OCI-M2 (cell line): ENCODE results near the gene NCR2.

Experiments
- DNase-seq: peaks from one replicate; lab custom pipeline; 2025; ENCODE audit not compliant: unreplicated experiment; lab: John Stamatoyannopoulos, UW

NCR2 gene

DNA sequence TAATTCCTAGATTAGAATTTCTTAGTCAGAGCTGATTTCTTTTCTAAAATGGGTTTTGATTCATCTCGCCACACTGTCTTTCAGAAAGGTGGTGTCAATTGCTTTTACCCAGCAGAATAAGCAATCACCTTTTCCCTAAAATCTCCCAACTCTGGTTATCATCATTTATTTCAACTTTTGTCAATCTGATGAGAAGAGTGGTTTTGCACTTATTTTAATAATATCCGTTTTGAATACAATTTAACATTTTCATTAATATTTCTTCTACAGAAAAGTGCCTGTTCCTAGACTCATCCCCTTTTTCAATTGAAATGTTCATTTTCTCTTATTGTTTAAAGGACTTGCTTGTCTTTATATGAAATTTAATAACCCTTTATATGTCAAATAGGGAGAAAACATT lies 8.2 kb upstream of the NCR2 start:
- DNase-seq: no peak

DNA sequence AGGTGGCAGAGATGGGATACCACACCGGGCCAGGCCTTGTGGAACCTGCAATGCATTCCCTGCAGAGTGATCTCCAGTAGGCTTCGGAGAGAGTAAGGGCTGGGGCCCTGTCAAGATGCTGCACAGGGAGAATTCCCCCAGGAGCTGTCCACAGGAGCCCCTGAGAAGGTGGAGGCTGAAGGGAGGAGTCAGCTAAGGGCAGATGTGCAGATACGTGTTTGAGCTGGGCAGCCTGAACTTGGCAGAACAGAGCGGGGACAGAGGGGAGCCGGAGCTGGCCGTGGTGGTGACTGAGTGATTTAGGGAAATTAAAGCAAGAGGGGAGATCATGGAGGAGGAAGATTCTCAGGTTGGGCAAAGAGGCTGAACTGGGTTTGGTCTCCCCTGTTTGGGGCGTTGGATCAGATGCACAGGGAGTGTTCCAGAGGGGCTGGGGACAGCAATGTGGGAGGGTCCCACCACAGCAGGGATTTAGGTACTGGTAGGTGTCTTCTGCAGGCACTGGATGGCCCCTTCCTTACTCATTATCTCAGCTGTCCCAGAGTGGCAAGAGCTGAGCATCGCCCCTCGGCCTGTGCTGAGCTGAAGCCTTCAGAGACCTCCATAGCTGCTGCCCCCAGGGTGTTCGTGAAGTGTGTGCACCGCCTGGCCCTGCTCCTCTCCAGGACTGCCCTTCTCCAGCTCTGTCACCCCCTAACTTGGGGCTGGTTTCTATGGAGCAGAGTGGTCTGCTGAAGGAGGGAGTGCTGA lies 3.8 kb upstream of the NCR2 start:
- no peak for DNase-seq

DNA sequence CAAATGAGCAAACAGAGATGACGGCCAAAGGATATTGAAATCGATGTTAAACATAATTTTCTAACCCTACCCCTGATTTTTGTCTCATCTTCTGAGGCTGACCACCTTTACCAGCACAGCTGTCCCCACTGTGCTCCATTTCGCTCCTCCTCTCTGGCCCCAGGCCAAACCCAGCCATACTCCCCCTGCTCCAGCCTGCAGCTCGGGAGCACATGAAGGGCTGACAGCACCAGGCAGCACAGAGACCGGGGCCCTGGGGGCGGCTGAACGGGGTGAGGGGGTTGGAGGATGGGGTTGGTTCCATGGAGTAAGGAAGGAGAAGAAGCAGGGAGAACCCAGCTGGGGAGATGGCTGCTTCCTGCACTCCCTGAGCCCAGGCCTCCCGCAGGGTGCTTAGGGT lies 3.2 kb upstream of the NCR2 start:
- DNase-seq: no peak

DNA sequence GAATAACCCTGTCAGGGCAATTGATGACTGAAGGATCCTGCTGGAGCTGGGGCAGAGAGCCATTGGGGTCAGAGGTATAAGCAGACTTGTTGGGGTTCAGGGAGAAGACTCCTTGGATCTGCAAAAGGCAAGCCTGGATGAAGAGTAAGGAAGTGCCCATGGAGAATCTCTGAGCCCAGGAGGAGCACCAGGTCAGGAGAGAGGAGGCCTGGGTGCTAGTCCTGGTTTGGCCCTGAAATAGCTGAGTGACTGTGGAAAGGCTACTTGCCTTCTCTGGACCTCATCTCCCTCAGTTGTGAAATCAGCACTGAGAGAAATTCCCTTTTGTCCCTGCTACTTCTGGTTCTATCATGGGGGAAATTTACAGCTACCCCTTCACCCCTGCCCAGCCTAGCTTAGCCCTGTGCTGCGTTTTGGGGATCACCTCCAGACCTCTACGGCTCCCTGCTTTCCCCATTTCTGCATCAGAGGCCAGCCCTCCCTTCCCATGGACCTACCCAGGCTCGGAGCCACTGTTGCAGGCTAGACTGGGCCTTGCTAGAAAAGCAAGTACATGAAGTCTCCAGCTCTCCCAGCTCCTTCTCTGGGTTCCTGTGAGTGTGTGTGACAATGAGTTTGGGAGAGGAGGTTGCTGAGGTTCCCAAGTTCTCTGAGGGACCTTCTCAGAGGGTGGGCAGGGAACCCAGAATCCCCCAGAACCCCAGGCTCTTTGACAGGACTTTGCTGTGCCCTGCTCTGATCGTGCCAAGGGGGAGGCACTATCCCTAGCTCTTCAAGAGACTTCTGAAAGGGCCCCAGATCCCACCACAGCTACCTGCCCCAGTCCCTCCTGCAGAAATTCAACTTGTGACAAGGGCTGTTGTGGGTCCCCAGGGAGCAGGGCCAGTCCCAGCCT lies 2.3 kb upstream of the NCR2 start:
- DNase-seq: no peak

DNA sequence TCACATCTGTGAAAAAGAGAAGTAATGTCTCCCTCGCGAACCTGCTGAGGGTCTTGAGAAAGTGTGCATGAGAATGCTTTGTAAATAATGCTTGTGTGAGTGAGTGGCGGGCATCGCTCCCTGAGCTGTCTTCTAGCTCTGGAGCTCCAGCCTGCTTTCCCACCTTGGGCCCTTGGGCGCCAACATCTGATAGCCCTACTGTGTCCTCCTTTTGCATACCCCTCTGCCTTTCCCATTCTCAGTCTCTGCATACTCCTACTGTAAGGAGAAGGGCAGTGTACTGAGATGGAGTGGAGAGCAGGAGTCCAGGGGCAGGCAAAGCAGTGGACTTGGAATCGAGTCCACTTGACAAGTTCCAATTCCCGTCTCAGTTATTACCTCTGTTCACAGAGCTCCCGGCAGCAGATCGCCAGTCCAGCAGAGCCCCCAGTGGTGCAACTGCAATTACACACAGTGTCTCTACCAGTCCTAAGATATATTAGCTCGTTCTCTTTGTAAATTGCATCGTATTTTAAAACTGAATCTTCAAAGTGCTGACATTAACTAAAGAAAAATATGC lies 847 bp upstream of the NCR2 start:
- no peak for DNase-seq

DNA sequence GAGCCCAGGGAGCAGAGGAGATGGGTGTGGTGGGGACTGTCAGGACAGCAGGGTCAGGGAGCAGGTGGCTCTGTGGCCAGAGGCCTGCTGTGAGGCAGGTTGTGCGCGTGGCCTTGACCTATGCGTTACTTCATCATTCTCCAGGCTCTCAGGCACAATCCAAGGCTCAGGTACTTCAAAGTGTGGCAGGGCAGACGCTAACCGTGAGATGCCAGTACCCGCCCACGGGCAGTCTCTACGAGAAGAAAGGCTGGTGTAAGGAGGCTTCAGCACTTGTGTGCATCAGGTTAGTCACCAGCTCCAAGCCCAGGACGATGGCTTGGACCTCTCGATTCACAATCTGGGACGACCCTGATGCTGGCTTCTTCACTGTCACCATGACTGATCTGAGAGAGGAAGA lies 535 bp downstream of the NCR2 start:
- DNase-seq: no peak

DNA sequence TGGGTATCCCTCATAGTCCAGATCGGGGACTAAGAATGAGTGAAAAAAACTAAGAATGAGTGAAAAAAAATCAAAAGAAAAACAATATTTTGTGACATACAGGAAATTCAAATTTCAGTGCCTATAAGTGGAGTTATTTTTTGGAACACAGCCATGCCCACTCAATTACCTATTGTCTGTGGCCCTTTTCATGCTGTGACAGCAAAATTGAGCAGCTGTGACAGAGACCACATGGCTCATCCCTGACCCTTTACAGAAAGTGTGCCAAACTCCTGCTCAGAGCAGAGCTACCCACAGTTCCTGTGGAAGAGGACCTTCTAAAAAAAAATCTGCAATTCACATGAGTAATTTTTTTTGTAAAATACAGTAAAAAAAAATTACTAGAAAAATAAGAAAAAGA lies 1.4 kb downstream of the NCR2 start:
- DNase-seq: no peak

DNA sequence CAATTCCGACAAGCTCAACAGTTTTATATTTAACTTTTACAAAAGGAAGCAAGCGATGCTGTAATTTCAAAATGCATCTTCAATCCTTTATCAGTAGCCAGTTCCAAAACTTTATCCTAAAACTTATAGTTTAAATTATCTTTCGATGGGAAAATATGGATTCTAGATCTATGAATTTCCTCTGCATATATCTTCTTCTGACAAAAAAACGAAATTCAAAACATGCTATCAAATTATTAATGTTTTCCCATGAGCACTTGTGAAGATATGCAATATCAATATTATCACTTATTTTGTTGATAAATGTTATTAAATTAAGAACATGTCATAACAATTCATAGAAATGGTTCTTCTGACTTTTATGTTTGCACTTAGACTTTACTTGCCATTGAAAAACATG lies 2.3 kb downstream of the NCR2 start:
- no peak for DNase-seq

DNA sequence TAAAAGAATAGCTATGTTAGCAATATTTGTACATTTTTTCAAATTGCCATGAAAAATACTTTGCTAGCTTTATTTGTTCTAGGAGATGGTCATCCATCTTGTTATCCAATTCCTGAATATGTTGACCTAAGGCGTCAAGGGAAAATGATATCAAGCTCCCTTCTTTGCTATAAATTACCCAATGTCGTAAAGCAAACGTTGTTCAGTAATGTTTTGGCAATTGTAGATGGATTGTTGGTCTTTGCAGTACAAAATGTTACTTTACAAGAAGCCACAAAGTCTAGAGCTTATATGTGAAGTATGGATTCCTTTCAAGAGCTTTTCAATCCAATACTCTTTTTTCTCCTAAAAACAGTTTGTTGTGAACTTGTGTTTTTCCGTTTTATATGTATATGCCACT lies 3.3 kb downstream of the NCR2 start:
- no peak for DNase-seq

DNA sequence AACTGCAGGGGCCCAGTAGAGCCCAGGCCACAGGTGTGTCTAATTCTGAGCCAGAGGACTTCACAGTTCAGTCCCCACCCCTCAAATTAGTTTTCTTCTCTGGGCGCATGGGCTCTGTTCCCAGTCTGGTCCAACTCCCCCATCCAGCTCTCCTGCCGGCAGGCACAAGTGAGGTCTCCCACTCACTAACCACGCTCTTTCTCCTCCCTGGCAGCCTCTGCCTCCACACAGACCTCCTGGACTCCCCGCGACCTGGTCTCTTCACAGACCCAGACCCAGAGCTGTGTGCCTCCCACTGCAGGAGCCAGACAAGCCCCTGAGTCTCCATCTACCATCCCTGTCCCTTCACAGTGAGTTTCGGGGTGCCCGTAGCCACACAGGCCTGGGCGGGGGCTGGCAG lies 6.2 kb downstream of the NCR2 start:
- DNase-seq: no peak

DNA sequence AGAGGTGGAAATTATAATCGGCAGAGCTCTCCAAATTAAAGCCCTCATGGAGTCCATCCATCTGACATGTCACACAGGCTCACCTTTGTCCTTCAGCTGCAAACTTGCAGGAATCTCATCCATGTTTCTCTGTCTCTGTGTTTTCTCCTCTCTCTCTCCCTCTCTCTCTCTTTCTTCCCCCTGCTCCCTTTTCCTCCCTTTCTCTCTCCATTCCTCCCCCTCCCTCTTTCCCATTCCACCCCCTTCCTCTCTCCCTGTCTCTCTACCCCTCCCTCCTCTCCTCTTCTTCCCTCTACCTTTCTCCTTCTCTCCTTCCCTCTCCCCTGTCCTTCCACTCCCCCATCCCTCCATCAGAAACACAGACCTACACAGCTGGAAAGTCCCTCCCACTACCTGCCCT lies 6.8 kb downstream of the NCR2 start:
- DNase-seq: no peak

DNA sequence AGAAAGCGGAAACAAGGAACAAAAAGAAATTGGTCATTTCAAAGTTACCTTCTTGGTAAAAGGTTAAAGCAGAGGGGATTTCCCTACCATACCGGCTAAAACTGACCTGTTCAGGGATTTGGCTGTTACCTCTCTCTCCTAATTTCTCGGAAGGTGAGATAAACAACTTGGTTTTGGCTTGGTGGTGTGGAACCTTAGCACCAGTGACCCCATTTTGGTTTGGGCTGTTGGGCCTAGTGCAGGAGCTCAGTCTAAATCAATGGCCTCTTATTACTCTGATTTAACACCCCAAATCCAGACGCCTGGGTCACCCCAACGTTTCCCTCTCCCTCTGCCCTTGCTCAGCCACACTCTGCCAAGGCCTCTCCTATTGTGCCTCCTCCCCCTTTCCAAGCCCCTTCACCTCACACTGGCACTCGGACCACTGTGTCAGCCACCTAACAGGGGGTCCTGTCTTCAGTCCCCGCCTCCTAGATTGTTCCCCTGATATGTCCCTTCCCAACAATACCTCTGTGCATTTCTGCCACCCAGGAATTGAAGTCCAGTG lies 8.3 kb downstream of the NCR2 start:
- DNase-seq: no peak

DNA sequence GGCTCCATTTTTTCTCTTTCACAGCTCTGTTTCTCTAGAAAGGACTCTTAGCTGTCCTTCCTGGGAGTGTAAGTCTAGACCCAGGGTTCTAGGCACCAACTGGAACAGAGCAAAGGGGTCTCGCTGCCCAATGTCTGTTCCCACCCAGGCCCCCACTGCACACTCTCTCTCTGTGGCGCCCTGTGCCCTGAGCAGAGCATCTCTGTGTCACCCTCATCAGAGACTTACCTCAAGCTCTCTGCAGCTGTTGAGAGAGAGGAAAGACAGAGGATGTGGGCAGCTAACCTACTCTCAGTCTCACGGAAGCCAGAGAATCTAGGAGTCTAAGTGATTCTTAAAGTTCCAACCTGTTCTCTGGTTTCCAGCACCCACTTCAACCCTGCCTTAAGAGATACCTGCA lies 9.5 kb downstream of the NCR2 start:
- no peak for DNase-seq

DNA sequence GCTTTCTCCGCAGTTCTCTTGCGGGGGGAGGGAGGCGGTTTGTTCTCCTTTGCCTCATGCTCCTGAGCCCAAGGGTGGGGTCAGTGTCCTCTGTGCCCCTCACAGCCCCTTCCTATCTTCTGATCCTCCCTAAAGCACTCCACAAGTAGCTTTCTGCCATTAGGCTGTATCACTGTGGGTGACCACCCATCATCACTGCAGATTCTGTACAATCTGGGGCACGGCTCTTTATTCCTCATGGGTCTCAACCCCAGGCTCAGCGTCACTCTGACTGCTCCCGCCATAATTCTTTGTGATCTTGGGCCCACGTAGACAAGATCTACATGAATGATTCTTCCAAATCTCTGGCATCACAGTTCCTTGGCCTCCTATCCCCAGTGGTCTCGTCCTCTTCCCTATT lies 10.5 kb downstream of the NCR2 start:
- no peak for DNase-seq

DNA sequence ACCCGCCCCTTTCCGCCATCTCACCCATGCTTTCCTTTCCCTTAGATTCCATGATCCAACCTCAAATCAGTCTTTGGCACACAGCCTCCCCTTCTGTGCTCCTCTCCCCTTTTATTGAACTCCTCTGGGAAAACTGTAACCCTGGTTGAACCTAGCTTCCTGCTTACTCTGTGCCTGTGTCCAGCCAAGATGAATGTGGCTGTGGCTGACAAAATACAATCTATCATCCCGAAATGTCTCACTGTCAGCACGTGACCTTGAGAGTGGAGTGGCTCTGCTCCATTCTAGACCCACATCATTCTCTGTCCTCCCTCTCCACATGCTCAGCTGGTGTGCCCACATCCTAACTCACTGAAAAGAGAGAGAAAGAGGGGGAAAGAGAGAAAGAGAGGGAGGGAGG lies 11.0 kb downstream of the NCR2 start:
- no peak for DNase-seq

DNA sequence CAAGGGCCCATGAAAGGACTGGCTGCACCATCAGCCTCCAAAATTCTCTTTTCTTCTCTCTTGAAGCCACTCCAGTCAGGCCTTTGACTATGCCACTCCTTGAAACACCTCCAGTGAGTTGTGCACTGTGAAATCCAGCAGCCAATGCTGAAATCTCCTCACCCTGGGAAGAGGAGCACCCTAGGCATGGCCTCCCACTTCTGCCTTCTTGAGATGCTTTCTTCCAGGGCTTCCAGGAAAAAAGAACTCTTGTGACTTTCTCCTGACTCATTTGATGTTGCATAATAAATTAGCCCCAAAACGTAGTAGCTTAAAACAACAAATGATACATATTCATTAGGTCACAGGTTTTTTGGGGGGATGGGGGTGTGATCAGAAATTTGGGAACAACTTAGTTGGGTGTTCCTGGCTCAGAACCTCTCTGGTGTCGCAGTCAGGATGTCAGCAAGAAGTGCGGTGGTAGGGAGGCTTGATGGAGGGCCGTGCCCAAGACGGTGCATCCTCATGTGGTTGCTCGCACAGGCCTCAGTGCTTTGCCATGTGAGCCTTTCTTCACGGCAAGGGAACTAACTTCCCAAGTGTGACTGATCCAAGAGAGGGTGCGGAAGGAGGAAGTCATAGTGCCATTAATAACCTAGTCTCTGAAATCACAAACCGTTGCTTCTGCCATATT lies 12.1 kb downstream of the NCR2 start:
- no peak for DNase-seq

DNA sequence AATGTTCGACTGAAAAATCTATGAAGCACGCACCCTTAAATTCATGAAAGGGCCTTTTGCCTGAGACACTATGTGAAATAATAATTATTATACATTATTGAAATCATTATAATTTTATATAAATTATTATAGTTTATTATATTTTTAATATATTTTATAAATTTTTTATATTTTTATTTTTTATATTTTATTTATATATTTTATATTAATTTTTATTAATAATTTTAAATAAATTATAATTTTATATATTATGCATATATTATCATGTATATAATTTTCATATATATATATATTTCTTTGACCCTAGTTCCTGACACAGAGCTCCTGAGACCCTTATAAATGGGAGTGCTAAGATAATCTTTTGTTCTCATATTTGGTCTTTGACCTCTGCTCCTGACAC lies 13.5 kb downstream of the NCR2 start:
- no peak for DNase-seq

DNA sequence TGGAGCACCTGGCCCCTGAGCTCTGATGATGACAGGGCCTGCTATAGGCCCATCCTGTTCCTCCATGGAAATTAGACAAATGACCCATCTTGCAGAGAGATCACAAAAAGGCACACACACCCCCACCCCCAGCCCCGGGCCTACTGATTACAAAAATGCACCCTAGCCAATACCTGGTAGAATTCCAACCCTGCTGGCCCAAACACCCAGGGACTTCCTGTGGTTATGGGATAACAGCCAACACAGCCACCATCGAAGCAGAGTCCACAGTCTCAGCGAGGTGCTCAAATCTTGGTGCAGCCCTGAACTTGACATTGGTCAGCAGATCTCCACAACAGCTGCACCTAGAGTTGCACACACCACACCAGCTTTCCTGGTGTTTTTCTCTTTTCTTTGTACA lies 17.0 kb downstream of the NCR2 start:
- no peak for DNase-seq

DNA sequence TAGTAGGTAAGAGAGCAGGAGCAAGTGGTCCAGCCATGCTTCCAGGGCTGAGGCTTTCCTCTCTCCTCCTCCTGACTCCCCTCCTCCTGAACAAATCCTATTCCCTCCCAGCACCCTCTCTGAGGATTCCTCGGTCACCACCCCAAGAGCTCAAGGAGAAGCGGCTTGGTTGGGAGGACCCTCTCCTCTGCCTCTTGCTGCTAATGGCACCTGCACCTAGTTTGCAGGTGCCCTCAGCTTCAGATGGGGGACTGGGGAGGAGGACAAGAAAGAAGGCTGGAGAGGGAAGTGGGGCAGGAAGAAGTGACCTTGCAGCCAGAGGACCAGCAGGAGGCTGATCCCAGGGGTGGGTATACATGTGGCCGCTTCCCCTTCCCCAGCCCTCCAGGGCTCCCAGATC lies 17.5 kb downstream of the NCR2 start:
- DNase-seq: no peak

DNA sequence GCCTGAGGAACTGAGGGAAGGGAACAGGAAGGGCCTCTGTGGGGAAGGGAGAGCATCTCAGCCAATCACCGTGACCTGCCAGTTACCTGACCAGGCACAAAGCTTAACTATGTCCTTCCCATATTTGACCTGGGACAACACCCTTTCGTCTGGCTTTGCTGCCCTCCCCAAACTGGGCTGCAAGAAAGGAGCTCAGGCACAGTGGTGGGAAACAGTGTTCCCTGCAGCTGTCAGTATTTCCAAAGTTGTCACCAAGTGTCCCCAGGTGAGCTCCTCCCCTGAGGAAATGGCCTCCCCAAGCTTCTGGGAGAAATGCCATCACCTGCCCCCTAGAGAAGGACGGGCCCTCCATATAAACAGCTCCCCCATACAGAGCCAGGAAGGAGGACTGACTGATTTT lies 17.9 kb downstream of the NCR2 start:
- no peak for DNase-seq

DNA sequence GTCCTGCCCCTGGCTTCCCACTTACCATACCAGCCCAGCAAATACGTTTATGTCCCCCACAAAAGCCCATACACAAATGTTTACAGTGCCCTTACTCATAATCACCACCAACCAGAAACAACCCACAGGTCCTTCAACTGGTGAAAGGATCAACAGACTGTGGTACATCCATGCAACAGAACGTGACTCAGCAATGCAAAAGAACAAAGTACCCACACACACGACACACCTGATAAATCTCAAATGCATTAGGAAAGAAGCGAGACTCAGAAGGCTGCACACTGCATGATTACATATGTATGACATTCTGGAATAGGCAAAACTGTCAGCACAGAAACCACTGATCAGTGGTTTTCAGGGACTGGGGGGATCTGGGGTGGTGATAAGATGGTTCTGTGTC lies 20.5 kb downstream of the NCR2 start:
- DNase-seq: no peak
